ENCODE results near the gene EYS.

EYS gene

DNA sequence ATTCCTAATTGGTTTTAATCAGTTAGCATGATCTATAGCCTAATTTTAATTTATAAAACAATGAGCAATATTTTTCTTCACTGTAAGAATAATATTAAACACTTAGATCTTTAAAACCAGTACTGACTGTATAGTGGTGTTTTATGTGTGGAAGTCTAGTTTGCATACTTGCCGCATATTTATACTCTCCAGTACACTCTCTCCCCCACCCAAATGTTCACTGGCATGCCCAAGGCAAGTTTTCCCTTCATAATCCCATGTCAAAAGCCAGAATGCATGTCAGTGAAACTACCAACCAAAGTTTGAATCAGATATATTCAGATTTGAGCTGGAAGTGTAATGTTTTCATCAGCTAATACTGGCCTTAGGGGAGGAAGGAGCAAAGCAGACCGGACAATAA lies 1565.3 kb downstream of the EYS start:
- no peak for DNase-seq (ENCODE audit: low read depth in 2 of 2)

DNA sequence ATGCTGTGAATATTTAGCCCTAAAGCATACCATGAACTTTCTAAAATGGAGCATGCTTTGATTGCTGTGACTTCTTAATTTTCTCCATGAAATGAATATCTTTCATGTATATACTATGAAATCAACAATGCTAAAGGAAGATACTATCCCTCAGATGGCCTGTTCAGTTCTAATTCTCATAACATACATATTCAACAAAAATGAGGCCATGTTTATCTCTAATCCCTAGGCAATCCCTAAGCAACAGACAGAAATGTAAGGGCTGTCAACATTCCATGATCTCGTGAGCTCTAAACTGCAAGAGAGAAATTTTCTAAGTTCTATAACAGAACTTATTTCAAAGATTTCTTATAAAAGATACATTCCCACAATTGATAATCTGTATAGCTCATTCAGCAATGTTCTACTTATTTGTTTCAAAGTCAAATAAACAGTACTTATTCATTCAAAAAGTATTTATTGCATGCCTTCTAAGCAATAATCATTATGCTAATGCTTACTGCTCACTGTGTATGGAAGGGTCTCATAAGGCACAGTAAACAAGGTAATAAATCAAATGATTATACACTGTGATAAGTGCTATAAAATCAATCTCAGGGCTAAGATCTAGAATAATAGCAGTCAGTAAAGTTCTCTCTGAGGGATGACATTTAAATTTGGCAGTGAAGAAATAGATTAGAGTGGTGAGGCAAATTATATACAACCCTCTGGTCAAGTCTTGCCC lies 1578.6 kb downstream of the EYS start:
- no peak for DNase-seq (ENCODE audit: low read depth in 2 of 2)

DNA sequence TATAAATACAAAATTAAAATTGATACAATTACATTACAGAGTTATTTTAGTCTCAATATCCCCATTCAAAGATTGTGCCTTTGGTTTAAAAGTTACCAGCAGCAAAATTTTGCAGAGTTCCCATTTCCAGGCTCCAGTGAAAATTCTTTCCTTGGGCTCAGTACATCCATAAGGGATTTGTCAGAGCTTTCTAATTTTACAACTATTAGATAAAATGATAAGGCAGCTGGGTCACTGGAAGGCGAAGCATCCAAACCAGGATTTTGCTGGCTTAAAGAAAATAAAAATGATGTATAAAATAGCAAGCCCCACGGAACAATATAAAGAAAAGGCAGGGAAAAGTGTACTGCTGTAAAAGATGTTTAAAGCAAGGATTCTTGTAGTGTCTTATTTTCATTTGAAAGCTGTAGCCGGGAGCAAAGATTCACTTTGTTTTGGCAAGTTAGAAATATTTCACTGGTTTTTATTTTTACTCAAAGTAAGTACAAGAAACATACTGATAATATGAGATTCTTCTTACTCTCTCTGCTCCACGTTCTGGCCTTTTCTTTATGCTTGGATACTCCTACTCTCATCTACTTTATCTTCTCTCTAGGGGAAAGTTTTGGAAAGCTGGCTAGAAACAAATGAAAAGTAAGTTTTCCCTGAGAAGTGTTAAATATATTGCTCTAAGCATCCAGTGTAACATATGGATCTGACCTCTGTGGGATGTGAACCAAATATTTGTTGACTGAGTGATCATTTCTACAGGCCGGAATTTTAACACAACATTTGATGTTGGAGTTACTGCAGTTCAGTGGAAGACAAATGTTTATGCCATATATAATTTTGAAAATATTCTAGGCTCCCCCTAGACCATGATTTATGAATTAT lies 1583.0 kb downstream of the EYS start:
- DNase-seq (ENCODE audit: low read depth in 2 of 2), result no peak

DNA sequence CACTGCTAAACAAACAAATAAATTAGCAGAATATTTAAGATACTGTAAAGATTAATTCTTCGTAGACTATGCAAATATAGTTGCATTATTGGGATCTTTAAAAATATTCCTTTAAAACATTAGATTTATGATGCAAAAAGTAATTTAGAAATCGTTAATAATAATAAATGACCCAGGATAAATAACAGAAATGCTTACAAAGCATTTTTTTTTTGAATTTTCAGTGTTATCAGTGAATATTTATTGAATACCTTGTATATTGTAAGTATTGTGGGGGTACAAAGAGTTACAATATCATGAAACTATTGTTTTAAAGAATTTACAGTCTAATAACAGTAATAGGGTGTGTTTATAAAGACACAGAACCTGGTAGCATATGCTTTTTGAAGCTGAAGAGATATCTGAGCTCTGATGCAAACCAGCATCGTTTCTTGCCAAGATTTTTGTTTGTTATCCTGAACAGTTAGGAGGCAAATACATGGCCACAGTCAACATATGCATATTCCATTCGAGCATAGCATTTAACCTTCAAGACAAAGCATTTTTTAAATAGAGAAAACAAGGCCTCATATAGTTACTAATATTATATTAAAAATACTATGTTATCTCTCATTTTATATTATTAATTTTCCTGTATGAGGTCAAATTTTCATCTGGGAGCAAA lies 1584.2 kb downstream of the EYS start:
- no peak for DNase-seq (ENCODE audit: low read depth in 2 of 2)

DNA sequence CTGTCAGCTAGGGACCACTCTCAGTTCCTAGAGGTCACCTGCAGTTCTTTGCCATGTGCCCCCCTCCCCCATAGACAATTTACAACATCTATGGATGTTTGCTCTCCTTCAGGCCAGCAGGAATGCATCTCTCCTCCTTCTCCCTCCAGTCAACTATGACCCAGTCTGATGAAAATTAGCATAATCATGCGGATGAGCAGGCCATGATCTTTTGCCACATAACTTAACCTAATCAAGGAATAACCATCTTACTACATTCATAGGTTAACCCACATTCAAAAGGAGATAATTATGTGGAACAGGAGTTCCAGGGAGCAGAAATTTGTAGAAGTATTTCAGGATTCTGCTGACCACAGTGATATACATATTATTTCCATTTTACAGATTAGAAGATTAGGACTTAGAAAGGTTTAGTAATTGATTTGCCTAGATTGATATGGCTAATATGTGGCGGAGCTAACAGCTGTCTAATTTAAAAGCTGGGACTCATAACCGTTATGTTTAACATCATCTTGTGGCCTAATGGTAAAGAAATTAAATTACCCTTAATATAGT lies 1585.9 kb downstream of the EYS start:
- DNase-seq (ENCODE audit: low read depth in 2 of 2), result no peak

DNA sequence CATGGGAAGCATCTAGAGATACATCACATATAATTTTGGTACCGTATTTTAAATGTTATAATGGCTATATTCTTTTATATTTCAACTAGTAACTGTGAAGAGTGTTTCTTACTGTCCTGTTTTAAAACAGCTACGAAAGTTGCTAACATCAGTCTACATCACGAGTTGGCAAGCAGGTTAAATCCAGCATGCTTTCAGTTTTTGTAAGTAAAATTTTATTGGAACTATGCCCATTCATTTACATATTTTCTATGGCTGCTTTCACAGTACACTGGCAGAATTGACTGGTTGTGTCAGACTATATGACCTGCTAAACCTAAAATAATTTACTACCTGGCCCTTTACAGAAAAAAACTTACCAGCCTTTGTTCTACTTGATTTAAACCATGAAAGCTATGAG lies 1593.3 kb downstream of the EYS start:
- DNase-seq (ENCODE audit: low read depth in 2 of 2), result no peak

DNA sequence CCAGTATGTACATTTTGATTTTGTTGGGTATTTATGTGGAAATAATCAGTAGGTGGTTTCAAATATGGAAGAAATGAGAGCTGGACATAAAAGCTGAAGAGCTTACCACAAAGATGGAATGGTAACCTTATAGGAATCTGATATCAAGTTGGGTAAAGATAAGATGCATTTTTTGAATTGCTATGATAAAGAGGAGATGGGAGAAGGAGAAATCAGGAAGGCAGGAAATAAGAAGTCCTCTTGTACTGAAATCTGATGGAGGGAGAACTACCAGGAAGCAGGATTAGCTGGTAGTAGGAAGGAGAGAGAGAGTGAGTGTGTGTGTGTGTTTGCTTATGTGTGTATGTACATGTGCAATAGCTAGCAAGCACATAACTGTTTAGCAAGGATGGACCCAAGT lies 1603.0 kb downstream of the EYS start:
- no peak for DNase-seq (ENCODE audit: low read depth in 2 of 2)

DNA sequence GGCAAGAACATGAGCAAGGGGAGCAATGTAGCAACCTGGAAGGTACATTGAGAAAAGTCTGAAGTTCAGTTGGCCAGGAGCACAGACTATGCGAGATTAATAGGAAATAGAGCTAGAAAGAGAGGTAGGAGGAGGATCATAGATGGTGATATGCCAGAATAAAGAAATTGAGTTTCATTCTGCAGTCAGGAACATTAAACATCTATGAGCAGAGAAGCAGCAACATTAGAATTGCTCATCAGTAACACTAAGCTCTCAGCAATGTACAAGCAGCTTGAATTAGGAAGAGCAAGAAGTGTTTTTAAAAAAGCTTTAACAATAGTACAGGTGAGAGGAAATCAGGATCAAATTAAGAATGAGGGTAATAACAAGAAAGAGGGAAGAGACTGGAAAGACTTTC lies 1603.5 kb downstream of the EYS start:
- DNase-seq (ENCODE audit: low read depth in 2 of 2), result no peak

DNA sequence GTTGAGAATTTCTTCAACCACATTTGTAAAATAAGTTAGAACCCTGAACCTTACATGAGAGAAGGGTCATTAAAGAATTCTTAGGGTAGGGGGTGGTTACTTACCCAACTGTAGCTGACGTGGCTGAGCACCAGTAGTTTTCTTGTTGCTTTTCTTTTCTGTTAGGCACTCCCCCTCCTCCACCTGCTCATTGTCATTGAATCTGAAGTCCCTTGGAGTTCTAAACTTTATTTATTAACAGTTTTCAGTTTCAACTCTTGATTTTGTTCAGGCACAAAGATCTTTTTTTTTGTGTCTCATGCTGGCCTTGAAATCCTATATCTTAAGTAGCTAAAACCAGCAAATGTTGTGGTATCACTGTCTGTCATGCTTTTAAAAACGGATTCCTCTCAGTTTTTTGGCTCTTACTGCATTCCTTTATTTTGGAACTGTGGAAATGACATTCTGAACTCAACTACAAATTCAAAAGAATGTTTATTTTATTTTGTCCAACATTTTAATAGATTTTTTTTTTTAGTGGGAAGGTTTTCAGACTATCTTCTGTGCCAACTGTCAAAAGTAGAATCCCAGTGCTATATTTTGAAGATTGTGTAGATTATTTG lies 1606.2 kb downstream of the EYS start:
- DNase-seq (ENCODE audit: low read depth in 2 of 2), result no peak

DNA sequence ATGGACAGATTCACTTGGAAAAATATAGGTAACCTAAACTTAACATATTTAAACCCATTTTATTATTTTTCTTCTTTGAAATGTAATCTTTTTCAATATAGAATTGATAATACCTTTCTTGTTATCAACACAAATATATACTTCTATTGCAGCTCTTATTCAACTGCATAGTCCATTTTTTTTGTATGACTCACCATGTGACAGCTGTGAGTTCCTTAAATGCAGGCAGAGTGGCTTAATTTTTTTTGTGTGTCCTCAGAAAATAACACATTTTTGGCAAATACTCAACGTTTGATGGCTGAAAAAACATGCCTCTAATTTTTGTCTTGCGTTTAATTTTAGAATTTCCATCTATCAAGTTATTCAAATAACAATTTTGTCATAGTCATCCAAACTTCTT lies 1616.7 kb downstream of the EYS start:
- no peak for DNase-seq (ENCODE audit: low read depth in 2 of 2)

DNA sequence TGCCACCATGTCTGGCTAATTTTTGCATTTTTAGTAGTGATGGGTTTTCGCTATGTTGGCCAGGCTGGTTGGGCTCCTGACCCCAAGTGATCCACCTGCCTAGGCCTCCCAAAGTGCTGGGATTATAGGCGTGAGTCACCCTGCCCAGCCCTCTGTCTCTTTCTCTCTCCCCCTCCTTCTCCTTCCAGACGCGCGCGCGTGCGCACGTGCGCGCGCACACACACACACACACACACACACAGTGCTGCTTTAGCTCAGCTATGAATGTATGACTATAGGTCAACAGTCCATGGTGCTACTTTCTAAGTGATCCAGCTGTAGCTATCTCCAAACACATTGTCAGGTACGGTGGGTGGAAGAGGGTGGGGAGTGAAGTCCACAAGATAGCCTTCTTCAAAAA lies 1621.9 kb downstream of the EYS start:
- DNase-seq (ENCODE audit: low read depth in 2 of 2), result no peak

DNA sequence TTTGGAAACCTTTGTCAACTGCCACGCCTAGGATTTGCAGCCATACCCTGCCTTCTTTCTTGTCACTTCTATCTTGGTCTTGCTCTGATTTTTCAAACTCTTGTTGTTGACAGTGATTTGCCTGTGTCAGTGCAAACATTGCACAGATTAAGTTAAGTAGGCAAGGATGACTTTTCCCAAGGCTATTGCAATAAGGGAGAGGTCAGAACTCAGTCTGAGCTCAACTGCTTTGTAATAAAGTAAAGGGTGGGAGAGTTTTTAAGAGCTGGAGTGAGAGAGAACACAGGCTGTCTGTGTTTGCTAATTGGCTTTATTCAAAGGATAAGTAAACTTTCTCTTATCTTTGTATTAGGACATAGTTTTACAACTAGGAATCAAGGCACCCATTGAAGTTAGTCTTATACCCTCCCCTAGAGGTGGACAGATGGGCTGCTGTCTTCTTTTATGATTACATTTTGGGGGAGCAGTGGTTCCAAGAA lies 1622.8 kb downstream of the EYS start:
- DNase-seq (ENCODE audit: low read depth in 2 of 2), result no peak

DNA sequence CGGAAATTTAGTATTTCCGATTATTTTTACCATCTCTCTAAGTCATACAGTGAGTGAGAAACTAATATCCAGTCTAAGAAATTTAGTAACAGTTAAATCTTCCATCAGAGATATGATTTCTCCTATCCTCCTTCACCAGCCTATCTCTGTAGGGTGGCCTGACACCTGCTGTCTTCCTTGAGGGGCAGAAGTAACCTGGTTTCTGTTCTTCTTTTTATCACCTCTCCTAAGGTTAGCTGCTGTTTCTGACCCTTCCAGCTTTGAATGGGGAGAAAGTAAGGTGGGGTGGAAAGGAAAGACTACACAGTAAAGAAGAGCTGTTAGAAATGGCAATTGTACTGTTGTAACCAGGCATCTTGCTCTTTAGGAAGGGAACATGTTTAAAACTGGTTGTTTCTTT lies 1623.8 kb downstream of the EYS start:
- no peak for DNase-seq (ENCODE audit: low read depth in 2 of 2)

DNA sequence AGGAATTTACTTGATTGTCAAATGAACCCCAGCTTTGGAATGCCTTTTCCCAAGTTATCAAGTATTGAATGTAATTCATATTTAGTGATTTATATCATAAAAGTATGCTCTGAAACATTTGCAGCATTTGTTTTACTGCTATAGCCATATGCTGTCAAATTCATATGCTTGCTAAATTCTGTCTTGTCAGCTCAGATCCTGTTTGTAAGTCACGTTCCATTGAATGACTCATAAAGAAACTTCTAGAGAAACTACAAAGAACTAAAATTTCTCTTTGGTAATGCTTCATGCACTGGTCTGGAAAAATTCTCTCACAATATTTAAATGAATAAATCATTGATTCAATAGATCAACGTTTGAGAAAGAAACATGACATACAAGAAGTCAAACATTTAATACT lies 1625.6 kb downstream of the EYS start:
- no peak for DNase-seq (ENCODE audit: low read depth in 2 of 2)

DNA sequence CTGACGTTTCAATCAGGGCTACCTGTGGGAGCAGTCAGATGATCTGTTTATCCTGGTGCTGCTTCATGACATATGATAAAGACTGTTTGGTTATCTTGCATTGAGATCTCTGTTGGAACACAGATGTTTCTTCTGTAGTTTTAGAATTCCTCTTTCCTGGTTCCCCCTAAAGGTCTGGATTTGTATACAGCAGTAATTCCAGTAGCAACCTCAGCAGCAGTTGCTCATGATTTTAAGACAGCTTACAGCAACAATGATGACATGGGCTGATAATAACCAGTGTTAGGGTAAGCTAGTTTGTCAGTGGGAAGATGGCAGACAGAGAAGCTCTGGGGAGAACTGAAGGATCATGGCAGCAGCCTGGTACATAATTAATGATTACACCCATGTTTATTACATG lies 1632.0 kb downstream of the EYS start:
- no peak for DNase-seq (ENCODE audit: low read depth in 2 of 2)

DNA sequence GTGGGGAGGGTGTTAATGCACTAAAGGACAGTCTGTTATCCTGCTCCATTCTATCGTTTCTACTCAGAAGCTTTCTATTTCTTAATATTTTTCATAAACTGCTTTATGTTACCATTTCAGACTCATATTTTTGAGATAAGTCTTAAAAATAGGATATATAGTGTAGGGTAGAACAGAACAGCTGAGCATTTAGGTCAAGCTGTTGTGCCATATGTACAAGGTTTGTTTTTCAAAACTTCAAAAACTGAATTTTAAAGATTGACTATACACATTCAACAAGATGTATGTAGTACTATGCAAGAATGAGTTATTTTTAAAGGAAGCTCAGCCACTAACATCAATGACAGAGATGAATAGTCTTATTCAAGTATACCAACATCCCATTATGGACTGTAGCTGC lies 1634.3 kb downstream of the EYS start:
- no peak for DNase-seq (ENCODE audit: low read depth in 2 of 2)

DNA sequence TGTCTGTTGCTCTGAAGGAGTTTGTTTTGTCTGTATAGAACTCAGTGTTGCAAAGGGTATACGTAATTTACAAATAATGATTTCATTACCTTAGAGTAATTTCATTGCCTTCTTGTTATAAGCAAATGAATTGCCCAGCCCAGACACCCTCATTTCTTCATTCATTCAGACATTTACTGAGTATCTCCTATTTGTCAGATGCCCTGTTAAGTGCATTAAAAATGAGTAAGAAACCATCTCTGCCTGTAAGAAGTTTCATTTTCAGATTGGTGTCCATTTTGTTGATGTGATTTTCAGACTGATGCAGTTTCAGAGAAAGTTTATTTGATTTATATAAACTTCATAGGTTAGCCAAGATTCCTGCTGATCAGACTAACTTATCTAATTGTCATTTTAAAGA lies 1642.1 kb downstream of the EYS start:
- DNase-seq (ENCODE audit: low read depth in 2 of 2), result no peak

DNA sequence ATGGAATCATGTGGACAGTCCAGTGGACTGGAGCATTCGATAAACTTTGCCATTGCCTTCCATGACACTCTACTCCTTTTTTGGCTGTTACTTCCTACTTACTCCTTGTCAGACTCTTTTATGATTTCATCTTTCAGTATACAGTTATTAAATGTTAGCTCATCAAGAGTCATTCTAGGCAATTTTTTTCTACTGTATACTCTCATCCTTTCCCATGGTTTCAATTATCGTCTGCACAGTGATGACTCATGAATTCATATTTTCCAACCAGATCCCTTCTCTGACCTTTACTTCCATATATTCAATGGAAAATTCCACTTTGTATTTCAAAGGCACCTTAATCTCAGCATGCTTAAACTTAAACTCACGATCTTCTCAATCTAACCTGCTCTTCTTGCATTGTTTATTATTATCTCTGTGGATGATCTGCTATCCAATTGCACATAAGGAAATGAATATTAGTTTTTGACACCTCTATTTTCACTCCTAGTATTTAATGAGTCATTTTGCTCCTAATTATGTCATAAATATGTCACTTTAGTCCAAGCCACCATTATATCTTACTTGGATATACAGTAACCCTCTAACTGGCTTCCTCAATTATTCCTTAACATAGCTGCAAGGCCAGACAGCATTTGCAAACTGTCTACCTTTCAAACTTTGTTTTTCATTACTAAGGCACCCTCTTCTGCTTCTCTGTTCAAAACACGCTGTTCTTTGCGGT lies 1643.9 kb downstream of the EYS start:
- no peak for DNase-seq (ENCODE audit: low read depth in 2 of 2)

DNA sequence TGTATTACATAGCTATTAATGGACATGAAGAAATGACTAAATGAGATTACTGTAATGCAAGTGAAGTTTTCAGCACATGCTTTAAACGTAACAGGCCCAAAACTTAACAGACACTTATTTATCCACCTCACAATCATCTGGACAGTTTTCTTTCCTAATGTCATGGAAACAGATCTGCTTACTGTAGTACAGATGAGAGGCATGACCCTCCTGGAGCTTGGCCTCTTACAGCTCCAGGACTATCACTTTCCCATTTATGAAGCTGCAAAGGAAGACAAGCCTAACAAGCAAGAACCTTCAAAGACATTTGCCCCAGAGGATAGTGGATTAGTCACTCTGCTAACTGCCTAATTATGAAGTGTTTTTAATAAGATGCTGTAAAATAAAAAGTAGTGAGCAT lies 1652.2 kb downstream of the EYS start:
- DNase-seq (ENCODE audit: low read depth in 2 of 2), result no peak

DNA sequence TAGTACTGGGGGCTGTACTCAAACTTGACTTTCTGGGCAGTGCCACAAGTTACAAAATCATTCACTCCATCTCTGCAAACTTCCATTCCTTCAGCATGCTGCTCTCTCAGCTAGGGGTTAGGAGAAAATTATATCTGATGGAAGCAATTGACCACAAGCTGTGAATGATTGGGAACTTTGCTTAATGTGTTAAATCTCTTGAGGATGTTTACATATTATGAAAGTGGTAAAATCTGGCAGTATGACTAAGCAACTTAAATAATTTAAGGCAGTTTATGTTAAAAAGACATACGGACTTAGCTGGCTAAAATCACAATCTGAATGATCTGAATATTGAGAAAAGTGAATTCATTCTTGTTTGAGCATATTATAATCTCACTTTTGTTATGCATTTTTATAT lies 1656.4 kb downstream of the EYS start:
- DNase-seq (ENCODE audit: low read depth in 2 of 2), result no peak

DNA sequence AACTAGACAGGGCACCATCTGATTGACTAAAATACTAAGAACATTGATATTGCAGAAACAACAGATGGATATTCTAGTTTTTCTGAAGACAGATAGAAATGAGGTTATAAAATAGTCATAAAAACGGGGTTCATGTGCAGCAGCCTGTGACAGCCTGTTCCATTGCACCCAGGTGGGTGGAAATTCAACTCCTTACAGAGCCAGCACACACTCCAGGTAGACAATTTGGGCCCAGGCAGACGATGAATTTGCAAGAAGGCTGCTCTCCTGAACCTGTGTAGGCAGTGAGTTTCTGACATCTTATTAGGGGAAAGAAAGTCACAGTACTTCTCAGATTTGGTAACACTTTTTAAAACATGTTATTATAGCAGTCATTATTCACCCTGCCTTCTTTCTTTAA lies 1657.3 kb downstream of the EYS start:
- no peak for DNase-seq (ENCODE audit: low read depth in 2 of 2)
